HG03354 (cell line): Measurements from ENCODE around the gene POLRMT.

ENCODE experiments used
- ATAC-seq: cut with Tn5 transposase; IDR thresholded peaks from one replicate; pipeline ENCODE4 v1.9.1; 2021; ENCODE audit warnings: mild to moderate bottlenecking; ENCODE audit not compliant: unreplicated experiment, poor library complexity, severe bottlenecking

POLRMT gene

DNA sequence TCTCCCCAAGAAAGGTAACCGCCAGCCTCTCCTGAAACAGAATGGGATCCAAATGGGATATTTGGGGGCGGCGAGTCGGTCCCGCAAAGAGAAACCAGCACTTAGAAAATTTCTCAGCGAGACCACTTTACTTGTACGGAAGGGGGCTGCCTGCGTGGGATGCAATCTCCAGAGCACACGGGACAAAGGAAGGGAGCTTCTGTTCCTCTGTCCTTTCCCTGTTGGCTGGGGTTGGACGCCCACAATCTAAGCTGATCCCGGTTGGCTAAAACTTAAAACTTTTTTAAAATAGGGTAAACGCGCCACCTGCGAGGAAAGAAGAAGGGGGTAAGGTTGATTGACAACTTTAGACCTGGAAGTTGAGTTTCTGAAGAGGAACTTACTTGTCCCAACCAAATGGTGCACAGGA is 61.8 kb downstream of the POLRMT start:
- ATAC-seq, result no peak

- ATAC-seq, result no peak
These were observed 62.3 kb downstream of the POLRMT start for GRCh38 chr19:570937-571565.

- no peak for ATAC-seq
These were observed 63.1 kb downstream of the POLRMT start for GRCh38 chr19:570251-570686.

DNA sequence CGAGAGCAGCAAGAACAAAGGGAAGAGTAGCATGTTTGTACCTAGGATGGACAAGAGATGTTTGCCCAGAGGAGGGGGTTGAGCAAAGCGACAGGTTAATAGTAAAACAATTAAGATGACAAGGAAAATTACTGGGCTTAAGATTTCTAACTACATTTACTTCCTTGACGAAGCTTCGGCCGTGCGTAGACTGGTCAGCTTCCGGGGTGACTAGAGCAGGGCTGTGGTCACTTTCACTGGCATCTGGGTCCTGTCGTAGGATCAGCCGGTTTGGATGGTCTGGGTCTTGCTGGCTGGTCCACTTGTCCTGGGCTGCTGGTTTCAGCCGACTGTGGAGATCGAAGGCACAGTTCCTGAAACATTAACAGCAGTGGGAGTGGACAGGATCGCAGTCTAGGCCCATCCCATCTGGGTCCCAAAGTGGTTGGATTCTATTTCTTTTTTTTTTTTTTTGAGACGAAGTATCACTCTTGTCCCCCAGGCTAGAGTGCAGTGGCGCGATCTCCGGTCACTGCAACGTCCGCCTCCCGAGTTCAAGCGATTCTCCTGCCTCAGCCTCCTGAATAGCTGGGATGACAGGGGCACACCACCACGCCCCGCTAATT is 65.9 kb downstream of the POLRMT start:
- ATAC-seq, result no peak
